Measurements from ENCODE around the gene APLF. TPM values are rescaled to one million over a fixed set of nuclear protein-coding genes. Genes with fewer than 3 reads are reported as not detected.
"Not testable (repeated sequence)": the region's sequence is repeated elsewhere in the genome, so short reads cannot be mapped to it uniquely, and the experiment has no call there.

Gene APLF
- total RNA-seq, 2 donors from 2014 or later, result 1.3 to 3.4 TPM

DNA sequence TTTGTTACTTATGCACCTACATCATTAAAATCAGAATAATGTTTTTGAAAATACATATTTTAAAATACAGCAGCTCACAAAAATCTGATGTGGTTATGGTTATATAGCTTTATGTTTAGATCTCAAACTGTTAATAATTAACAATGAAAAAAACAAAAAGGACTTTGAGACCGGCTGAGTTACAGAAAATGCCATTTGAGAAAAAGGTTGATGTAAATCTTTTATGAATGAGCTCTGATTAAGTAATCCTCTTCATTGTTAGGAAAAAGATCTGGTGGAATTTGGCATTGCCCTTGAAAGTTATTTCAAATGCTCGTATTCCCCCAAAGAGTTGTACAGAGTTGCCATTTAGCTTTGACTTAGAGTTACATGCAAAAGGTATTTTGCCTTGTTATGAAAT is 93.2 kb downstream of the APLF start:
- ATAC-seq (no peak), DNase-seq (no peak)
- intact Hi-C loops (cut with DNase I, micrococcal nuclease), result no loop called here

DNA sequence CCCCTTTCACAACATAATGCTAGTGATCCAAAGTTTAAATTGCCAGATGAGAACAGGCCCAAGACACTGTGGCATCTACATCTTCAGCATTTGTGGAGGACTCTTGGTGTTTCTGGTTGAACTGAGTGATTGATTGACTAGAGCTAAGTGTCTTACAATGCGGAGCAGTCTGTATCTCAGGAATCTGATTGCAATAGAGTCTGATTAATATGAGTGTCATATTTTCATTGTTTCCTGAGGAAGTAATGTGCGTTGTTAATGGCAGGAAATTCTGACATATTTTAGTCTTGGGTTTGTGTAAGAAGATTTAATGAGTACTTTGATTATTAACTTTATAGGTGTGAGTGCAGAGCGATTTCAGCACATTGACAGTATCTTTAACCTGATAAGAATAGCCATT is 94.0 kb downstream of the APLF start:
- intact Hi-C loops (cut with DNase I, micrococcal nuclease), result no loop called here
- ATAC-seq, result no peak
- DNase-seq, result no peak

DNA sequence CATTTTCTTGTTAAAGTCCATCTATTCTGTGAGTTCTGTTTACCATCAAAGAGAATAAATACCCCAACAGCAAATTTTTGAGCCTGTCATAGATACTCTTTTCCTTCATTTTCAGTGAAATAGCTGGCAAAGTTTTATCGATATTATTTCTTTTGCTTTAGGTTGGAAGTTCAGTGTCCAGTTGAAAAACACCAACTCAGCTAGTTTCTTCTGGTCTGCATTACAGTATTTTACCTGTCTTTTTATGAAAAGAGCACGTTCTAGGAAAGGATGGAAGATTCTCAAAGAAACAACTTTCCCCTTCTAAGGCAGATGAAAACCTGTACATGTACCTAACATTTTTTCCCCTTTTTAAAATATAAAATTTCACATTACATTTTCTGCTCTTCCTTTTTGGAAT is 95.5 kb downstream of the APLF start:
- no peak for DNase-seq
- ATAC-seq, result no peak
- intact Hi-C loops (cut with DNase I, micrococcal nuclease), result no loop called here

DNA sequence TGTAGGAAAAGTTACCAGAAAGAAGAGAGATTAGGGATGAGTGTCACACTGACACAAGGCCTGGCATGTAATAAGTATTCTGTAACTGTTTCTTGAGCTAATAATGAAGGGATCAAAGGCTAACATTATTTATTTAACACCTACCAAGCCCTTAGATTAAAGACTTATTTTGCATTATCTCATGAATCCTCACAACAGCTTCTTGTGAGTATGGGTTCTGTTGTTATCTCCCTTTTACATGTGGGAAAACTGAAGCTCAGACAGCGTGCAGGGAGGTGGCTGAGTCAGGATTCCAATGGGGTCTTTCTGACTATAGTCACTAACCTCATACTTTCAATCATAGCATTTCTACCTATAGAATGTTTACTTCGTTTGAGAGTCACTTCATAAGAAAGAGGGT is 97.0 kb downstream of the APLF start:
- no peak for ATAC-seq
- DNase-seq, result no peak
- intact Hi-C loops (cut with DNase I, micrococcal nuclease), result no loop called here

DNA sequence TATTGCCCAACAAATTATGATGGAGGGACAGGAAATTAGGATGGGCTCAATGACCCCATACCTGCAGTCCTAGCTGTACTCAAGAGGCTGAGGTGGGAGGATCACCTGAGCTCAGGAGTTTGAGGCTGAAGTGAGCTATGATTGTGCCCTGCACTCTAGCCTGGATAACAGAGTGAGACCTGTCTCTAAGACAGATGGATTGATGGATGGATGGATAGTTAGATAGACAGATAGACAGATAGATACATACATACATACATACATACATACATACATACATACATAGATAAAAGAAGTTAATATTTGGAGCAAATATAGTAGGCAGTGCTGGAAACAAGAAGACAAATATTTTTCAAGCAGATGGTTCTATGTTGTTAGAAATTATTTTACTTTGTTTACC is 97.9 kb downstream of the APLF start:
- no peak for DNase-seq
- ATAC-seq, result no peak
- intact Hi-C loops (cut with DNase I, micrococcal nuclease), result no loop called here

DNA sequence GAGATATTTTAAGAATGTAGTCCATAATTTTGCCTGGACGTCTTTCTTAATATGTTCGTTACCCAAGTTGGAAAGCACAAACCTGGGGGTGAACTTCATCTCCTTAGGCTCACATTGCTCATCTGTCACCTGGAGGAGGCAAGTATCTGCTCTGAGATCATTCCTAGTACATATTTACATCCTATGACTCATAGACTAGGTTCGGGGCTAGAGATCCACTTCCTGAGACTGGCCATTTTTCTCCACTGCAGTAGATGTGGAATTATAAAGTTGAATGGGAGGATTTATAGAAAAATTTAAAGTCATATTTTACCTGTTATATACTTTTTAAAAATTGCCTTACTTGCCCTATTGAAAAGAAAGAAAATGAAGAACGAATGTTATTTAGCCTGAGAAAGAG is 98.5 kb downstream of the APLF start:
- no peak for ATAC-seq
- DNase-seq, result no peak
- intact Hi-C loops (cut with DNase I, micrococcal nuclease), result no loop called here

DNA sequence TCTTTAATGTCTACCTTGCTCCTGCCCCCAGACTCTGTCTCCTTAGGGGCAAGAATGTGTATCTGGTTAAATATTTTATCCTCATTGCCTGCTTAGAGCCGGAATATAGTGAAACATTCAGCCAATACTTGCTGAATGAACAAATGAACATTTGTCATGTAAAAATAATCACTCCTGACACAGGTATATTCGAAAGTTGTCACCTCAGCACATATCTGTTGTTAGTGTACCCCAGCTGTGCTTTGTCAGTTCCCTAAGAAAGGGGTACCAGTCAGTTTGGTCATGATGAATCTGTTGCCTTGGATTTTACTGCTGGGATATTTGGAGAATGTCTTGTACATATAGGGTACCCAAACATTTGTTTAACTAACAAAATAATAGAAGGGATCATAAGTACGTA is 99.0 kb downstream of the APLF start:
- DNase-seq, result no peak
- intact Hi-C loops (cut with DNase I, micrococcal nuclease), result no loop called here
- ATAC-seq, result no peak

DNA sequence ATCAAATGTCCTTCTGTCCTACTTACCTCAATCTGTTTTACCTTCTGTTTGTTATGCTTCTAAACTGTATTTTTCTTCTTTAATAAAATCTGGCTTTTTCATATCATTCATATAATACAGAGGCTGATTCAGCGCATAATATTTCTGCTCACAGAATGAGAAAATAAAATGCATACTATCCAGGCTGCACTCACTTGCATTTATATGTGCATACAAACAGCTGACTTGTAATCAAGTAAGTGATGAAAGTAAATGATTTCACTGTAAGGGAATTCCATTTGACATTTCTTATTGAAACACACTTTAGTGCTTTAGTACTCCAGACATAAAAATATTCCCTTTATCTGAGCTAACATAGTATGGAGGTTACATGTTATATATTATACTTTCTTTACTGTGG is 100.7 kb downstream of the APLF start:
- no peak for DNase-seq
- intact Hi-C loops (cut with DNase I, micrococcal nuclease), result no loop called here
- no peak for ATAC-seq

DNA sequence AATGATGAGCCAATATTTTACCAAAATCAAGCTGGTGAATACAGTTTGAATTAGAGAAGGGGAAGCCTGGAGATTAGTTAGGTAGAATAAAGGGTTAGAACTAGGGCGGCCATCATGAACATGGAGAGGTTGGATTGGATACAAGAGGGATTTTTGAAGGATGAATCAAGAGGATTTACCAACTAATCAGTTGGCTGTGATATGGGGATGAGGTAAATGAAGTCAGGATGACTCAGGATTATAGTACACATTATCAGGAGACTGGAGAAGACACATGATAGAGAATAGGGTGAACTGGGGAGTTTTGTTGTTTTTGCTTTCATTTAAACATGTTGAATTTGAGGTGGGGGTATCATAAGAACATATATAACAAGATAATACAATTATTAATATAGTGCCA is 102.2 kb downstream of the APLF start:
- intact Hi-C loops (cut with DNase I, micrococcal nuclease), result no loop called here
- ATAC-seq (no peak), DNase-seq (no peak)

DNA sequence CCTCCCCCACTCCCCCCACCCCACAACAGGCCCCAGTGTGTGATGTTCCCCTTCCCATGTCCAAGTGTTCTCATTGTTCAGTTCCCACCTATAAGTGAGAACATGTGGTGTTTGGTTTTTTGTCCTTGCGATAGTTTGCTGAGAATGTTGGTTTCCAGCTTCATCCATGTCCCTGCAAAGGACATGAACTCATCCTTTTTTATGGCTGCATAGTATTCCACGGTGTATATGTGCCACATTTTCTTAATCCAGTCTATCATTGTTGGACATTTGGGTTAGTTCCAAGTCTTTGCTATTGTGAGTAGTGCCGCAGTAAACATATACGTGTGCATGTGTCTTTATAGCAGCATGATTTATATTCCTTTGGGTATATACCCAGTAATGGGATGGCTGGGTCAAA is 103.0 kb downstream of the APLF start:
- ATAC-seq; intact Hi-C loops (cut with DNase I, micrococcal nuclease); DNase-seq: not testable (repeated sequence)

DNA sequence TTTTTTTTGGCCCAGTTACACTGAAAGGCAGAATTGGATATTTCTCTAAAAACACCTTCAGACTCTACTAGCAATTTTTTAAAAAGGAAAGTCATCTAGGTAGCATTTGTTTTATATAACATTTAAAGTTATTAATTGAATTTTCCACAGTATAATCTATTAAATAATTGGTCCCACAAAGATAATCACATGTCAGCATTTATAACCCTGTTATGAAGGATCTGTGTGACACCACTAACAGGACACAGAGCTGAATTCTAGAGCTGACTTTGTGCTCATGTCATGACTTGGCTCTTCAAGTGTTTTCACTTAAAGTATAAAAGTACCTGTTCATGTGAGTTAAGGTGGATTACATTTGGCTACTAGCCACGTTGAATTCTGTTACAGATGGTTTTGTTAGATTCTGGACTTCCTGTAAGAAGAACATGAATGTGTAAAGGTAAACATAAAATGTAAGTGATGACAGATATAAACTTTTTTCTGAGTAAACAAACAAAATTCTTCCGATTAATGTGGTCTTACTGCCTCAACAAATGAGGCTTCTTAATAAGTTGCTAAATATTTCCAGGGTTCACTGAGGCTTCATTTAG is 106.9 kb downstream of the APLF start:
- DNase-seq (no peak), ATAC-seq (no peak)
- intact Hi-C loops (cut with DNase I, micrococcal nuclease), result no loop called here

DNA sequence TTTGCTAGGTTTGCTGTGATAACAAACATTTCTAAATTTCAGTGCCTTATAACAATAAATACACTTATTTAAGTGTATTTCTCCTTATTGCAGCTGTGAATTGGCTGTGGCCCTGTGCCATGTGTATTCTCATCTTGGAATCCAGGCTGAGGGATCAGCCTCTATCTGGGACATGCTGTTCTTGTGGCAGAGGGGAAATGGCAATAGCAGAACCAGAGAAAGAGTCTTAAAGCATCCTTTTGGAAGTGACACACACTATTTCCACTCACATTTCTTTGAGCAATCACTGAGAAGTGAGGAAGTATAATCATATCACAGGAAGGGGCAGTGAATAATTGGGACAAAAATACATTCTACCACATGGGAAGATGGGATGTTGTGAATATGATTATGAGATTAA is 109.8 kb downstream of the APLF start:
- ATAC-seq (no peak), DNase-seq (no peak)
- intact Hi-C loops (cut with DNase I, micrococcal nuclease), result no loop called here

DNA sequence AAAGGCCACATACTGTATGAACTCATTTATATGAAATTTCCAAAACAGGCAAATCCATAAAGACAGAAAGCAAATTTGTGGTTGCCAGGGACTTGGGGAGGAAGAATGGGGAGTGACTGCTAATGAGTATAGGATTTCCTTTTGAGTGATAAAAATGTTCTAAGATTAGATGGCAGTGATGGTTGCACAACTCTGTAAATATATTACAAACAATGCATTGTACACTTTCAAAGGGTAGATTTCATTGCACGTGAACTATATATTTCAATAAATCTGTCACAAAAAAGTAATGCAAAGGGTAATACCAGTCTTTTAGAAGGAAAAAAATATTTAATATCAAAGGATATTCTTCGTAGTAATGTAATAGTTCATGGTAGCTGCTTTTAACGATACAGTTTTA is 112.3 kb downstream of the APLF start:
- no peak for ATAC-seq
- DNase-seq, result no peak
- intact Hi-C loops (cut with DNase I, micrococcal nuclease), result no loop called here

DNA sequence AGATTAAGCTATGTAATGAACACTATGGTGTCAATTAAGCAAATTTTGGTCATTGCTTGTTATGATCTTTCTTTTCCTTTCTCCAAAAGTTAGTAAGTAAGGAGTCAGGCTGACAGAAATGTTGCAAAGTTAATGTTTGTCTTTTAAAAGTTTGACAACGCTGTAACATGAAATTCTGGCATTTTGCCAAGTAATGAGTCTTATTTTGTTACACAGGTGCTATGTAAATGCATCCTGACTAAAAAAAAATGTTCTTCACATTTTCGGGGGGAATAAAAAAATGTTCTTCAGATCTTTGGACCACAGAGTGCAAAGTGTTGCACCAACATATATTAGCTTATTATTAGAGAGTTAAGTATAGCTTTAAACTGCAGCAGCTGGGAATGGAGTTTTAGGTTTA is 121.2 kb downstream of the APLF start:
- ATAC-seq (no peak), DNase-seq (no peak)
- intact Hi-C loops (cut with DNase I, micrococcal nuclease), result no loop called here

DNA sequence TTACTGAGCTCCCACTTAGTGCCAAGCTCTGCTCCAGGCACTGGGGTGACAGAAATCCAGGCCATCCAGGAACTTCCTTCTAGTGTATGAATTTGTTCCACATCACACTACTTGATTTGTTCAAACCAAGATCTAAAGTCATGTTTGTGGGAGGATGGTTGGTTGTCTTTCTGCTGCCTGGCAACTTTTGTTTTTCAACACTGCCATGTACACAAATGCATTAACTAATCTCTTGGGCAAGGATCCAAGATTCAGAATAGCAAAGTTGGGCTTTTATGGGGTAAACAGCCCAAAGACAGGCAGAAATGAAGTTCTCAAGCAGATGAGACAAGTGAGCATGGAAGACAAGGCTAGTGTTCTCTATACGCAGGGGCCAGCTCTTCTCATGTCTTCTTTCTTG is 122.6 kb downstream of the APLF start:
- intact Hi-C loops (cut with DNase I, micrococcal nuclease), result no loop called here
- DNase-seq, result no peak
- no peak for ATAC-seq

DNA sequence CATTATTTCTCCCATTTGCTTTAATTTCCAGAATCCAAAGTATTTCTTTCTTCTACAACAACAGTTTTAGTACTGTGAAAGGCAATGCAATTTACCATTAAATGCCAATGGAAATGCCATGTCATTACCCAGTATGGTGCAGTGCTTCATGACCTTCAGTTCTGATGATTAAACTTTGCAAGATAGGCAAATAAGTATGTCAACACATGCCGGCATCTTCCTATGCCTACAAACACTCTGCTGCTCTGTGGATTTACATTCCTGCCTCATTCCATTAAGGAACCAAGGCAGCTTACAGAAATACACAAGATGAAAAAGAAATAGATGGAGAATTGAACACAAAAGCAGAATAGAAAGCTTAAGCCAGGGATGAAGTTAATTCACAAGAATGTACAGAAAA is 123.3 kb downstream of the APLF start:
- DNase-seq (no peak), ATAC-seq (no peak)
- intact Hi-C loops (cut with DNase I, micrococcal nuclease), result no loop called here

DNA sequence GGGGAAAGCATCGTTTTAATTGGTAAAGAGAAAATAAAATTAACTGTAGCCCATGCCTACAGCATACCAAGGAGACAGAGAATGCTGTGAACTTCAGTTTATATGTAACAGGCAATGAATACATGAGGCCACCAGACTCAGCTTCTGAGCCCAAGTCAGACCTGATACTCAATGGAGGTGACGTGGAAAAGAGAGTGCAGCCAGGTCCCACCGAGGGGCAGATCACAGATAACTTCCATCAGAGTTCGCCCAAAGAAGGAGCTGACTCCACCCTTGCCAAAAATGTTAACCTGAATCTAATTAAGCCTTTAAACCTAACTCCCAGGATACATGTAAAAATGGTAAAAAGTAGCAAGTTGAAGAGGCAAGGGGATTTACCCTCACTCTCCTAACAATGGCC is 123.8 kb downstream of the APLF start:
- DNase-seq (no peak), ATAC-seq (no peak)
- intact Hi-C loops (cut with DNase I, micrococcal nuclease), result no loop called here

DNA sequence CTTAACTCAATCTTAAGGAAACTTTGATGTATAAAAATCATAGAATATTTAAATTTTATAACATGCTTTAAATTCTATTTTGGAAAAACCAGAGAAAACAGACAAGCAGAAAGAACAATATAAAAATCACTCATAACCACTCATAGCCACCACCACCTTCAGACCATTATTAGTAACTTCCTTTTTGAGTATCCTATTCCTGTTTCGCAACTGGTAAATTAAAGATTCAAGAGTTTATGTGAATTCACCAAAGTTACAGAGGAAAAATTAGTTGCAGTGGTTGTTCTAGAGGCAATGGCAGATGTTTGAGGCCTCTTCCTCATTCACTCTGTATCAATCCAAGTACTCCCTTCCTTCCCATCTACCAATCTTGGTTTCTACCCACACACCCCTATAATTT is 126.7 kb downstream of the APLF start:
- ATAC-seq, result no peak
- intact Hi-C loops (cut with DNase I, micrococcal nuclease), result no loop called here
- DNase-seq, result no peak

DNA sequence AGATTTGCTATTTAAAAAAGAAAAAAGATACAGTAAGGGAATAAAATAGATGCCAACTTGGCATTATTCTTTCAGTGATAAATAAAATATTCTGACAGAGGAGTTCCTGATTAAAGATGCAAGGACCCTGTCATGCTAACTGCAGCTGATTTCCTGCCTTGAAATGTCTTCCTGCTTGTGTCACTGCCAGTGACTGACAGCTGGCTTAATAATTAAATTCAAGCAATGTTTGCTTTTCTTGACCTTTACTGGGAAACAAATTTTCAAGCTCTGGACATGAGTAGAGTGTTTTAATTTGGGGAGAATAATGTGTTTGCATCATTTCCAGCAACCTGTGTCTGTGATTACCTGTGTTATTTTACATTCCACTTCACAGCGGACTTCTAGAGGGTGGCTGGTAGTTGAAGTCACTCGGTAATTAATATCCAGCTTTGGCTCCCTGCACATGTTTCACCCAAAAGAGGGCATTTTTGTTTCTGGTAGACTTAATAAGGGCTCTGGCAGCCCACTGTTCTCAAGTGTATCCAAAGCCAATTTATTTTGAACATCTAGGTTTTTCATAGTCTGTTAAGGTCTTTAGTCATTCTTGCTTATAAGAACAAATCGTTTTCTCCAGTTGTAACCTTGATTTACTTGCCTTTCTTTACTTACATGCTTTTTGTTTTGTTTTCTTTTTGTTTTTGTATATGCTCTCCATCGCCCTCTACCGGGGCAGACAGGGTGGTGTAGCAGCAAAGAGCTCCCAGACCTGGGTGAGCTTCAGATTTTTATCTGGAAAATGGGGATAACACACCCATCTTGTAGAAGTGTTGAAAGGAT is 127.5 kb downstream of the APLF start:
- intact Hi-C loops (cut with DNase I, micrococcal nuclease), result no loop called here
- DNase-seq (peak in 1 of 2 donors; percentile 47), ATAC-seq (peak; percentile 49)

DNA sequence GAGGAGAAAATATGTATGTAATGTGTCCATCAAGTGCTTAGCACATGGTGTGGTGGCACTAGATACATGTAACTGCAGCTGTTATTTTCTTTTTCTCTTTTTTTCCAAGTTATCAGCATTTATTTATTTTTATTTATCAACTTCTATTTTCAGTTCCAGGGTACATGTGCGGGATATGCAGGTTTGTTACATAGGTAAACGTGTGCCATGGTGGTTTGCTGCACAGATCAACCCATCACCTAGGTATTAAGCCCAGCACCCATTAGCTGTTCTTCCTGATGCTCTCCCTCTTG is 128.1 kb downstream of the APLF start:
- intact Hi-C loops (cut with DNase I, micrococcal nuclease); ATAC-seq: not testable (repeated sequence)

DNA sequence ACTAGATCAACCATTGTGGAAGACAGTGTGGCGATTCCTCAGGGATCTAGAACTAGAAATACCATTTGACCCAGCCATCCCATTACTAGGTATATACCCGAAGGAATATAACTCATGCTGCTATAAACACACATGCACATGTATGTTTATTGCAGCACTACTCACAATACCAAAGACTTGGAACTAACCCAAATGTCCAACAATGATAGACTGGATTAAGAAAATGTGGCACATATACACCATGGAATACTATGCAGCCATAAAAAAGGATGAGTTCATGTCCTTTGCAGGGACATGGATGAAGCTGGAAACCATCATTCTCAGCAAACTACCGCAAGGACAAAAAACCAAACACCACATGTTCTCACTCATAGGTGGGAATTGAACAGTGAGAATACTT is 133.1 kb downstream of the APLF start:
- DNase-seq; ATAC-seq; intact Hi-C loops (cut with DNase I, micrococcal nuclease): not testable (repeated sequence)

More for the DNA sequence above, 128.1 kb downstream of the APLF start:
- DNase-seq, result not testable (repeated sequence)
